Suprapubic skin (tissue), 4 donors: ENCODE measurements around the gene USP47. TPM values are rescaled to one million over a fixed set of nuclear protein-coding genes. Genes with fewer than 3 reads are reported as not detected.

Experiments
- DNase-seq, 2 donors: peaks; one replicate each; pipeline ENCODE4 v3.0.0-alpha.2; 2019; ENCODE audit warnings: low spot score in 2 of 2
- H3K27ac ChIP-seq: fragments of 200-600 bp; sonication (generic); one replicate; pipeline ENCODE4 v1.5.1; 2019
- H3K27me3 ChIP-seq: fragments of 200-600 bp; sonication (generic); one replicate; pipeline ENCODE4 v1.5.1; 2019
- H3K36me3 ChIP-seq: fragments of 200-600 bp; sonication (generic); one replicate; pipeline ENCODE4 v1.5.1; 2019
- H3K4me1 ChIP-seq: fragments of 200-600 bp; sonication (generic); one replicate; pipeline ENCODE4 v1.5.1; 2019
- H3K4me3 ChIP-seq: fragments of 200-600 bp; sonication (generic); one replicate; pipeline ENCODE4 v1.5.1; 2019; ENCODE audit warnings: mild to moderate bottlenecking
- H3K9me3 ChIP-seq: fragments of 200-600 bp; sonication (generic); one replicate; pipeline ENCODE4 v1.5.1; 2019
- CTCF ChIP-seq, 2 donors: fragments of 200-600 bp in 1 of 2; fragments of 450-650 bp in 1 of 2; sonication (generic) in 1 of 2; IDR thresholded peaks; one replicate each; pipeline ENCODE4 v1.5.1; 2016 to 2019; ENCODE audit warnings: antibody characterized with exemption in 2 of 2, mild to moderate bottlenecking in 1 of 2, moderate library complexity in 1 of 2
- EP300 ChIP-seq: sonication (generic); formaldehyde crosslinking; IDR thresholded peaks from one replicate; pipeline ENCODE4 v1.6.1; 2017; ENCODE audit warnings: antibody characterized with exemption
- POLR2A ChIP-seq, 2 donors: fragments of 450-650 bp; IDR thresholded peaks; one replicate each; pipeline ENCODE4 v1.6.1; 2017; ENCODE audit warnings: antibody characterized with exemption in 2 of 2, mild to moderate bottlenecking in 2 of 2, moderate library complexity in 2 of 2
- POLR2AphosphoS5 ChIP-seq, 3 donors: sonication (generic); formaldehyde crosslinking; IDR thresholded peaks; one replicate each; pipeline ENCODE4 v1.6.1; 2017; ENCODE audit warnings: antibody characterized with exemption in 3 of 3
- WGBS: methylation state at CpG from one replicate; pipeline ENCODE4 v1.1.5; 2018; 5-methylcytosine and 5-hydroxymethylcytosine counted together
- total RNA-seq, 4 donors: library from RNA; depleted of rRNA; stranded (reverse); fragments of >200 nt; gene quantifications; one replicate each; pipeline ENCODE4 v1.1.0, GENCODE V29; 2016

Gene USP47
- total RNA-seq, 4 donors from 2014 or later, result 56.0 to 102 (median 72.2) TPM

GRCh38 chr11:11882539-11882938 is 40.8 kb downstream of the USP47 start:
- WGBS, result 60% methylated on average over 2 of the region's 2 CpGs
- TF ChIP-seq EP300 (no peak), POLR2A (IDR thresholded peaks at IDR 0.05) (no peak), CTCF (IDR thresholded peaks at IDR 0.05) (no peak), POLR2AphosphoS5 (IDR thresholded peaks at IDR 0.05) (no peak)
- DNase-seq, result no peak
- Histone ChIP-seq H3K27me3 (no peaks in the 10 kb centered on the region), H3K36me3 (peaks cover 39% of the 10 kb centered on the region), H3K27ac (no peak overlapping the region), H3K4me1 (peaks cover 12% of the 10 kb centered on the region), H3K4me3 (no peak overlapping the region), H3K9me3 (no peaks in the 10 kb centered on the region)

DNA sequence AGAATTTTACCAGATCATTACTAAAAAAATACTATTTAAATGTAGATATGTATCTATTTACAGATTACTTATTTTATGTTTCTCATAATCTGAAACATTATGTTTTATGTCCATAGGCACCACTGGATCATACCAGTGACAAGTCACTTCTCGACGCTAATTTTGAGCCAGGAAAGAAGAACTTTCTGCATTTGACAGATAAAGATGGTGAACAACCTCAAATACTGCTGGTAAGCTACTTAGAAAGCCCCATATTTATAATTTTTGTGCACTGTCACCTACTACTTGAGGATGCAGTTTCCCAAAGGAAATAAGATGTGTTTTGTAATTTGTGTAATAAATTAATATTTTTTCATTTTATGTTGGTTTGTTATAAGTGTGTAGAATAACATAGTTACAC is 42.6 kb downstream of the USP47 start:
- no peak overlapping the region for H3K4me3 ChIP-seq
- H3K36me3 ChIP-seq, result peaks cover 39% of the 10 kb centered on the region
- H3K27ac ChIP-seq, result no peak overlapping the region
- H3K4me1 ChIP-seq, result peaks cover 10% of the 10 kb centered on the region
- TF ChIP-seq EP300, result no peak
- no peak for TF ChIP-seq CTCF (IDR thresholded peaks at IDR 0.05)
- no peak for TF ChIP-seq POLR2A (IDR thresholded peaks at IDR 0.05)
- no peak for TF ChIP-seq POLR2AphosphoS5 (IDR thresholded peaks at IDR 0.05)
- H3K27me3 ChIP-seq, result no peaks in the 10 kb centered on the region
- WGBS, result 95% methylated on average over 2 of the region's 2 CpGs
- H3K9me3 ChIP-seq, result no peaks in the 10 kb centered on the region
- no peak for DNase-seq

- H3K27me3 ChIP-seq, result no peaks in the 10 kb centered on the region
- H3K4me3 ChIP-seq, result no peak overlapping the region
- H3K9me3 ChIP-seq, result no peaks in the 10 kb centered on the region
- no peak overlapping the region for H3K27ac ChIP-seq
- peaks cover 39% of the 10 kb centered on the region for H3K36me3 ChIP-seq
- no peak for DNase-seq
- TF ChIP-seq EP300 (no peak), CTCF (IDR thresholded peaks at IDR 0.05) (no peak), POLR2AphosphoS5 (IDR thresholded peaks at IDR 0.05) (no peak), POLR2A (IDR thresholded peaks at IDR 0.05) (no peak)
- 96% methylated on average over 7 of the region's 7 CpGs for WGBS
- H3K4me1 ChIP-seq, result peaks cover 10% of the 10 kb centered on the region
Measured at GRCh38 chr11:11884774-11885481, 43.2 kb downstream of the USP47 start.

DNA sequence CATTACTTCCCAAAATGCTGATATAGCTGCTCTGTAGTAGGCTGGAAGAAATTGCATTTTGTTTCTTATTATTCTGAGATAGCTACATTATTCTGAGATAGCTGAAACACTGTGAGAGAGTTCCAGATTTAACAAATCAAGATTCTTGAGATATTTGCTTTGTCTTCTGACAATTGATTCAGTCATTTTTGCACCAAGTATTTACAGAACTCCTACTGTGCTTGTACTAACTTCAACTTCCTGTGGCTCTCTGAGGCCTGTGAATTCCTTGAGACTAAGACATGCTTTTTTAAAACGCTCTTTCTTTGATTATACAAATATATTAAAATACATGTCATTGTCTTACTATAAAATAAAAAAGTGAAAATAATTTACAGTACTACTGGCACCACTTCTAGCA is 52.7 kb downstream of the USP47 start:
- 86% methylated on average over 1 of the region's 1 CpG for WGBS
- Histone ChIP-seq H3K4me1 (no peaks in the 10 kb centered on the region), H3K4me3 (no peak overlapping the region), H3K27me3 (no peaks in the 10 kb centered on the region), H3K9me3 (no peaks in the 10 kb centered on the region), H3K27ac (no peak overlapping the region), H3K36me3 (peaks cover 28% of the 10 kb centered on the region)
- TF ChIP-seq EP300 (no peak), POLR2AphosphoS5 (IDR thresholded peaks at IDR 0.05) (no peak), POLR2A (IDR thresholded peaks at IDR 0.05) (no peak), CTCF (IDR thresholded peaks at IDR 0.05) (no peak)
- DNase-seq, result no peak

DNA sequence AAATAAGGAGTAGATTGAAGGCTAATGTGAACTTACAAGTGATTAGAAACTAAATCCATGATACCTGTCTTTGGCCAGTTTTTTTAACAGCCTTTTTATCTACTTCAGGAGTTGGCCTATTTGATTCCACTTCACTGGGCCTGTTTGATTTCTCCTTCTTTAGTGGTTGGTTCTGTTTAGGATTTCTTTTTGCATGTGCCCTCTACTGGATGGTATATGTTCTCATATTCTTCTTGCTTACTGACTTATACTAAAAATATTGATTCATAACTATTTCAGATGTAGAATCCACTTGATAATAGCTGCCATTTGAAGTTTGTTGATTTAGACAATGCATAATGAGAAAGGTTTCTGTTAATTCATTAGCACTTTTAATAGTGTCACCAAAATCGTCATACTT is 53.9 kb downstream of the USP47 start:
- Histone ChIP-seq H3K27ac (no peak overlapping the region), H3K27me3 (no peaks in the 10 kb centered on the region), H3K4me3 (no peak overlapping the region), H3K36me3 (peaks cover 27% of the 10 kb centered on the region), H3K9me3 (no peaks in the 10 kb centered on the region), H3K4me1 (no peaks in the 10 kb centered on the region)
- TF ChIP-seq EP300 (no peak), POLR2AphosphoS5 (IDR thresholded peaks at IDR 0.05) (no peak), CTCF (IDR thresholded peaks at IDR 0.05) (no peak), POLR2A (IDR thresholded peaks at IDR 0.05) (no peak)
- DNase-seq, result no peak
- WGBS, result 86% methylated on average over 1 of the region's 1 CpG
